H1 (cell line): ENCODE results near the gene RIN2. TPM values are rescaled to one million over a fixed set of nuclear protein-coding genes. Genes with fewer than 3 reads are reported as not detected.
A peak's percentile ranks its signal among the peaks of the same experiment; 100 is the strongest.

Source experiments
- CTCF ChIA-PET: fragments of 300-600 bp; sonication (Branson Sonifier 250); formaldehyde crosslinking; loops from one replicate; lab custom pipeline; 2021; ENCODE audit not compliant: partially characterized antibody; lab: Charles Lee
- POLR2A ChIA-PET: fragments of 300-600 bp; sonication (Branson Sonifier 250); formaldehyde crosslinking; loops from one replicate; lab custom pipeline; 2021; ENCODE audit warnings: inconsistent platforms; ENCODE audit not compliant: partially characterized antibody; lab: Charles Lee
- DNase-seq, 2 experiments: peaks; one replicate each; pipeline versions ENCODE4 v3.0.0 to v3.0.0-alpha.2; 2010 to 2022; ENCODE audit warnings: low spot score in 2 of 2, low read depth in 1 of 2, mixed read lengths in 1 of 2
- FAIRE-seq: peaks from 2 replicates; lab custom pipeline; 2011; peaks lifted over from hg19 to GRCh38; lab: Jason Lieb, UNC
- H2AFZ ChIP-seq: 2 replicates; pipeline ENCODE4 v1.8.1; 2012; ENCODE audit warnings: low read length, inconsistent platforms
- H2AK5ac ChIP-seq: 2 replicates; pipeline ENCODE4 v1.6.1; 2013; ENCODE audit warnings: low read depth, low read length
- H2BK120ac ChIP-seq: replicated peaks from 2 replicates; pipeline ENCODE3; 2013; ENCODE audit warnings: low read depth, low read length, inconsistent platforms
- H2BK12ac ChIP-seq: 2 replicates; pipeline ENCODE4 v1.6.1; 2013; ENCODE audit warnings: low read depth, low read length
- H2BK15ac ChIP-seq: 2 replicates; pipeline ENCODE4 v1.6.1; 2013; ENCODE audit warnings: low read length
- H2BK20ac ChIP-seq: 2 replicates; pipeline ENCODE4 v1.6.1; 2013; ENCODE audit warnings: low read length
- H2BK5ac ChIP-seq: 2 replicates; pipeline ENCODE4 v1.6.1; 2013; ENCODE audit warnings: low read depth, low read length
- H3K14ac ChIP-seq: 2 replicates; pipeline ENCODE4 v1.6.1; 2013; ENCODE audit warnings: inconsistent platforms; ENCODE audit not compliant: insufficient read length
- H3K18ac ChIP-seq: 2 replicates; pipeline ENCODE4 v1.6.1; 2013; ENCODE audit warnings: low read length; ENCODE audit errors: extremely low read depth
- H3K23ac ChIP-seq: 2 replicates; pipeline ENCODE4 v1.6.1; 2013; ENCODE audit warnings: inconsistent platforms; ENCODE audit not compliant: insufficient read length
- H3K23me2 ChIP-seq: 2 replicates; pipeline ENCODE4 v1.6.1; 2013; ENCODE audit warnings: low read depth, low read length
- H3K27ac ChIP-seq: 2 replicates; pipeline ENCODE4 v1.6.1; 2011; ENCODE audit warnings: low read depth, low read length, inconsistent platforms
- H3K27me3 ChIP-seq, 4 experiments: replicated peaks in 1 of 4; 1 replicate in 1 of 4; 2 replicates in 3 of 4; pipeline versions ENCODE4 v1.6.1 to v1.8.1; 2011 to 2013; ENCODE audit warnings: low read length in 3 of 4, mild to moderate bottlenecking in 3 of 4, inconsistent platforms in 2 of 4, mixed read lengths in 2 of 4, moderate library complexity in 1 of 4; ENCODE audit not compliant: control insufficient read depth in 3 of 4, insufficient read depth in 3 of 4; ENCODE audit errors: extremely low read depth in 1 of 4
- H3K36me3 ChIP-seq, 4 experiments: 2 replicates each; pipeline versions ENCODE4 v1.6.1 to v1.8.1; 2011 to 2013; ENCODE audit warnings: mild to moderate bottlenecking in 4 of 4, low read length in 3 of 4, moderate library complexity in 2 of 4, control low read depth in 1 of 4, inconsistent platforms in 1 of 4; ENCODE audit not compliant: insufficient read depth in 4 of 4, control insufficient read depth in 2 of 4
- H3K4ac ChIP-seq: replicated peaks from 2 replicates; pipeline ENCODE3; 2013; ENCODE audit warnings: low read length, low read depth, mixed read lengths, inconsistent platforms; ENCODE audit not compliant: insufficient read length
- H3K4me1 ChIP-seq, 4 experiments: replicated peaks in 1 of 4; 1 replicate in 1 of 4; 2 replicates in 3 of 4; pipeline versions ENCODE4 v1.6.1 to v1.8.1; 2011 to 2013; ENCODE audit warnings: low read length in 3 of 4, inconsistent platforms in 2 of 4, mixed read lengths in 1 of 4; ENCODE audit not compliant: insufficient read depth in 4 of 4, control insufficient read depth in 3 of 4
- H3K4me2 ChIP-seq, 2 experiments: 2 replicates each; pipeline versions ENCODE4 v1.6.1 to v1.8.1; 2011 to 2013; ENCODE audit warnings: low read depth in 2 of 2, low read length in 2 of 2, control low read depth in 1 of 2, inconsistent platforms in 1 of 2, mild to moderate bottlenecking in 1 of 2; ENCODE audit not compliant: insufficient read depth in 1 of 2
- H3K4me3 ChIP-seq, 4 experiments: fragments of 200-600, 300-600 bp in 1 of 4; sonication (generic), shearing (Covaris generic), sonication (Bioruptor Twin) in 1 of 4; 2 replicates each; pipeline versions ENCODE4 v1.5.1 to v1.8.1; 2011 to 2016; ENCODE audit warnings: low read length in 4 of 4, low read depth in 3 of 4, control low read depth in 2 of 4, inconsistent platforms in 2 of 4, mild to moderate bottlenecking in 2 of 4, mixed read lengths in 1 of 4, moderate library complexity in 1 of 4; ENCODE audit not compliant: insufficient read depth in 2 of 4; ENCODE audit errors: extremely low read depth in 1 of 4
- H3K56ac ChIP-seq: replicated peaks from 2 replicates; pipeline ENCODE3; 2013; ENCODE audit warnings: low read depth, mild to moderate bottlenecking, mixed read lengths, low read length, inconsistent platforms; ENCODE audit not compliant: insufficient read length
- H3K79me1 ChIP-seq: 2 replicates; pipeline ENCODE4 v1.6.1; 2013; ENCODE audit warnings: low read depth, low read length, control low read depth
- H3K79me2 ChIP-seq, 2 experiments: 2 replicates each; pipeline versions ENCODE4 v1.6.1 to v1.8.1; 2012 to 2013; ENCODE audit warnings: low read length in 2 of 2, mild to moderate bottlenecking in 2 of 2, inconsistent platforms in 1 of 2; ENCODE audit not compliant: insufficient read depth in 2 of 2, control insufficient read depth in 1 of 2
- H3K9ac ChIP-seq, 4 experiments: replicated peaks in 1 of 4; 1 replicate in 1 of 4; 2 replicates in 3 of 4; pipeline versions ENCODE4 v1.6.1 to v1.8.1; 2011 to 2013; ENCODE audit warnings: low read depth in 3 of 4, low read length in 3 of 4, control low read depth in 2 of 4, mild to moderate bottlenecking in 2 of 4, moderate library complexity in 2 of 4, inconsistent platforms in 1 of 4; ENCODE audit errors: extremely low read depth in 1 of 4
- H3K9me3 ChIP-seq, 2 experiments: 2 replicates each; pipeline versions ENCODE4 v1.6.1 to v1.8.1; 2012 to 2013; ENCODE audit warnings: mild to moderate bottlenecking in 2 of 2, moderate library complexity in 2 of 2, control low read depth in 1 of 2, inconsistent platforms in 1 of 2, low read depth in 1 of 2, low read length in 1 of 2, mixed read lengths in 1 of 2; ENCODE audit not compliant: insufficient read depth in 2 of 2
- H4K20me1 ChIP-seq, 2 experiments: replicated peaks in 1 of 2; 2 replicates each; pipeline versions ENCODE3 to v1.8.1; 2011 to 2013; ENCODE audit warnings: inconsistent platforms in 2 of 2, low read length in 2 of 2, mild to moderate bottlenecking in 1 of 2; ENCODE audit not compliant: insufficient read depth in 2 of 2, control insufficient read depth in 1 of 2
- H4K5ac ChIP-seq: 2 replicates; pipeline ENCODE4 v1.6.1; 2013; ENCODE audit warnings: low read length, low read depth, mixed read lengths, inconsistent platforms; ENCODE audit not compliant: insufficient read length
- H4K8ac ChIP-seq: 2 replicates; pipeline ENCODE4 v1.8.0; 2013; ENCODE audit warnings: mild to moderate bottlenecking, moderate library complexity, low read length, inconsistent platforms; ENCODE audit not compliant: insufficient read depth; ENCODE audit errors: extremely low read depth
- H4K91ac ChIP-seq: replicated peaks from 2 replicates; pipeline ENCODE3; 2013; ENCODE audit warnings: low read length, mixed read lengths, inconsistent platforms; ENCODE audit not compliant: insufficient read length
- KDM1A ChIP-seq: fragments of 200-600, 300-600 bp; sonication (generic); IDR thresholded peaks from 2 replicates; pipeline ENCODE4 v1.7.1; 2016; ENCODE audit warnings: mild to moderate bottlenecking, low read length, borderline replicate concordance
- TCF12 ChIP-seq: IDR thresholded peaks from 2 replicates; pipeline ENCODE4 v1.6.1; 2011; ENCODE audit warnings: low read depth, mild to moderate bottlenecking, low read length
- WGBS, 2 experiments: shearing (Covaris generic) in 1 of 2; methylation state at CpG; one replicate each; pipeline versions ENCODE4 v1.1.6 to v1.1.7; 2013 to 2015; ENCODE audit warnings: low lambda C conversion rate in 2 of 2, mixed read lengths in 2 of 2, inconsistent platforms in 1 of 2, low coverage in 1 of 2, missing lambda C conversion rate in 1 of 2; ENCODE audit not compliant: insufficient replicate concordance in 2 of 2, insufficient coverage in 1 of 2, insufficient read length in 1 of 2; ENCODE audit errors: extremely low coverage in 1 of 2, missing lambda C conversion rate in 1 of 2; 5-methylcytosine and 5-hydroxymethylcytosine counted together
- polyA plus RNA-seq, 7 experiments: library from polyadenylated mRNA; depleted of rRNA in 3 of 7; stranded (reverse) in 5 of 7; unstranded in 2 of 7; fragments of >200 nt in 5 of 7; fragments of 200-250 nt in 2 of 7; gene quantifications; 1 replicate in 5 of 7; 2 replicates in 1 of 7; 4 replicates in 1 of 7; pipeline versions ENCODE4 v1.2.1 to v1.2.3, GENCODE V29; 2011 to 2013; ENCODE audit warnings: missing spikeins in 2 of 7, mixed read lengths in 2 of 7
- total RNA-seq: library from RNA; stranded (reverse); fragmentation: NEBNext Ultra II Directional; extraction: Animal tissue kit (Norgen Biotek cat#: 25700); gene quantifications from 2 replicates; pipeline ENCODE4 v1.2.1, GENCODE V29; 2021

The RIN2 gene
- total and polyA plus RNA-seq, 2 of the 8 experiments (the other 6 are each of a cell fraction or from before 2014, with no cell fraction given), result 0.20 to 1.3 TPM

- Histone ChIP-seq H3K4me2 (no peak overlapping the region), H3K9me3 (no peaks in the 10 kb centered on the region), H4K91ac (no peak overlapping the region), H2BK12ac (no peak overlapping the region), H2BK15ac (no peak overlapping the region), H3K4ac (no peak overlapping the region), H3K27ac (no peak overlapping the region), H3K56ac (no peak overlapping the region), H3K36me3 (no peaks in the 10 kb centered on the region; a peak in 1 of 8 replicates), H2BK5ac (no peak overlapping the region), H2BK120ac (no peak overlapping the region), H2AFZ (no peak overlapping the region), H4K5ac (no peak overlapping the region), H2AK5ac (no peak overlapping the region), H3K18ac (no peak overlapping the region), H2BK20ac (no peak overlapping the region), H3K27me3 (no peaks in the 10 kb centered on the region), H3K79me1 (no peaks in the 10 kb centered on the region), H3K14ac (no peak overlapping the region), H3K4me3 (no peak overlapping the region), H3K23ac (no peak overlapping the region), H3K4me1 (peaks cover 0 to 3% (median 0%) of the 10 kb centered on the region in 4 experiments; a peak in 2 of 7 replicates), H3K9ac (no peak overlapping the region), H4K8ac (no peak overlapping the region), H4K20me1 (peaks cover 0 to 5% of the 10 kb centered on the region in 2 experiments), H3K23me2 (no peaks in the 10 kb centered on the region), H3K79me2 (no peaks in the 10 kb centered on the region)
- DNase-seq (no peak), FAIRE-seq (no peak)
- CTCF ChIA-PET, result interaction anchor here (2.3 kb wide), 1 partner anchor 17 kb away, joined by 6 read pairs; no protein-coding TSS in a partner anchor
- POLR2A ChIA-PET, result no interaction called here
- WGBS, 2 experiments, result 94% methylated on average over 1 of the region's 1 CpG; no CpG with 5 or more reads in 1 of the 2 experiments
- no peak for TF ChIP-seq TCF12
- TF ChIP-seq KDM1A, result peak; percentile 66; the same call in 1 of the 2 replicates
Measured at GRCh38 chr20:19709635-19710335, 48.3 kb upstream of the RIN2 start.
